Esophagus muscularis mucosa (tissue), 4 donors: ENCODE results near the gene CCDC9.
"Not testable (repeated sequence)": the region's sequence is repeated elsewhere in the genome, so short reads cannot be mapped to it uniquely, and the experiment has no call there.

Experiments used
- CTCF ChIP-seq, 3 experiments: fragments of 200-600 bp in 2 of 3; fragments of 450-650 bp in 1 of 3; sonication (generic) in 2 of 3; IDR thresholded peaks; one replicate each; pipeline ENCODE4 v1.5.1; 2017 to 2019; ENCODE audit warnings: antibody characterized with exemption in 3 of 3, mild to moderate bottlenecking in 2 of 3, moderate library complexity in 1 of 3
- EP300 ChIP-seq: sonication (generic); formaldehyde crosslinking; IDR thresholded peaks from one replicate; pipeline ENCODE4 v1.6.1; 2017; ENCODE audit warnings: antibody characterized with exemption
- POLR2A ChIP-seq: fragments of 450-650 bp; IDR thresholded peaks from one replicate; pipeline ENCODE4 v1.6.1; 2017; ENCODE audit warnings: antibody characterized with exemption, moderate library complexity, mild to moderate bottlenecking, low read depth
- POLR2AphosphoS5 ChIP-seq, 2 donors: sonication (generic); formaldehyde crosslinking; IDR thresholded peaks; one replicate each; pipeline ENCODE4 v1.6.1; 2017; ENCODE audit warnings: antibody characterized with exemption in 2 of 2

- not testable (repeated sequence) for TF ChIP-seq POLR2A; CTCF (IDR thresholded peaks at IDR 0.05); EP300; POLR2AphosphoS5 (IDR thresholded peaks at IDR 0.05)
Measured at GRCh38 chr19:47300867-47301266, 44.5 kb downstream of the CCDC9 start.
